Parathyroid adenoma (tissue), 2 donors: Measurements from ENCODE around the gene BPIFB6.

Source experiments
- H2AFZ ChIP-seq: fragments of 300-600 bp; sonication (generic); one replicate; pipeline ENCODE4 v1.7.0; 2017; ENCODE audit warnings: antibody characterized with exemption, mild to moderate bottlenecking
- H3K27ac ChIP-seq: fragments of 300-600 bp; sonication (generic); one replicate; pipeline ENCODE4 v1.7.0; 2017
- H3K27me3 ChIP-seq: fragments of 300-600 bp; sonication (generic); one replicate; pipeline ENCODE4 v1.7.0; 2017; ENCODE audit warnings: low read length; ENCODE audit not compliant: control insufficient read depth, insufficient read depth
- H3K36me3 ChIP-seq: fragments of 300-600 bp; sonication (generic); one replicate; pipeline ENCODE4 v1.7.0; 2017; ENCODE audit warnings: low read length; ENCODE audit not compliant: control insufficient read depth, insufficient read depth
- H3K4me1 ChIP-seq: fragments of 300-600 bp; sonication (generic); one replicate; pipeline ENCODE4 v1.7.0; 2017; ENCODE audit warnings: control low read depth
- H3K4me2 ChIP-seq: fragments of 300-600 bp; sonication (generic); one replicate; pipeline ENCODE4 v1.7.0; 2017; ENCODE audit warnings: low read length
- H3K4me3 ChIP-seq: fragments of 300-600 bp; sonication (generic); one replicate; pipeline ENCODE4 v1.7.0; 2017; ENCODE audit warnings: low read depth, low read length
- H3K79me2 ChIP-seq: fragments of 300-600 bp; sonication (generic); one replicate; pipeline ENCODE4 v1.7.0; 2017; ENCODE audit warnings: control low read depth
- H3K9ac ChIP-seq: fragments of 300-600 bp; sonication (generic); one replicate; pipeline ENCODE4 v1.7.0; 2017; ENCODE audit warnings: mild to moderate bottlenecking
- H3K9me3 ChIP-seq: fragments of 300-600 bp; sonication (generic); one replicate; pipeline ENCODE4 v1.7.0; 2017; ENCODE audit warnings: low read length; ENCODE audit not compliant: control insufficient read depth
- TF ChIP-seq, protein P1 (sequence below): fragments of 300-600 bp; sonication (generic); IDR thresholded peaks from one replicate; pipeline ENCODE4 v1.7.0; 2017; ENCODE audit warnings: antibody characterized with exemption, mild to moderate bottlenecking
- donor health status: primary hyperparathyroidism.

Gene BPIFB6

DNA sequence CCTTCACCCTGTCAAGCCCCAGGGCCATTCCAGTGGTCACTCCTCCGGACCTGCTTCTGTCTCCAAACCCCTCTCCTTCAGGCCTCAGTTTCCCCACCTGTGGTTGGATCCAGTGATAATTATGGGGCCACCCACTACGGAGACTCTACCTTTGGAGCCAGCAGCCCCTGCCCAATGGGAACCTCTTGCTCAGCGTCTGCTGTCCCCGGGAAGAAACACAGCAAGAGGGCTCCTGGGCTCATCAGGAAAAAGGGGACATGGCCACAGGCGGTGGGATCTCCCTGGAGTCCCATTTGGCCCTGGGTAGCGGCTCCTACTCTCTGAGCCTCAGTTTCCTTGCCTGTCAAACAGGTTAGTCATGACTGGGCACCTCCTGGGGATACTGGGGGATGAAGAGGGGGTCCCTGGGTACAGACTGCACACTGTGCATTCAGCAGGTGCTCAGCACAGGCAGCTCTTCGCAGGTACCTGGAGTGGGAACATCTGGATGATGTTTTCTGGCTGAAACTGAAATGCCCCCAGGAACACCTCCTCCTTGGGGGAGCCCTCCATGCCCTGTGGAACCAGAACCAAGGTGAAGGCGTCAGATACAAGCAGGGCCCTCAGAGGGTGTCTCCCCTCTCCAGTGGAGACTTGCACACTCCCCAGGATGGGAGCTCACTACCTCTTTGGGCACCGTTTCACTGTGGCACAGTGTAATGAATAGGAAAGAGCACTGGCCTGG lies 46.7 kb upstream of the BPIFB6 start:
- H3K36me3 ChIP-seq, result no peaks in the 10 kb centered on the region
- H2AFZ ChIP-seq, result no peak overlapping the region
- H3K4me1 ChIP-seq, result no peaks in the 10 kb centered on the region
- H3K4me2 ChIP-seq, result no peak overlapping the region
- H3K9ac ChIP-seq, result no peak overlapping the region
- H3K27ac ChIP-seq, result no peak overlapping the region
- H3K79me2 ChIP-seq, result no peaks in the 10 kb centered on the region
- H3K4me3 ChIP-seq, result no peak overlapping the region
- H3K27me3 ChIP-seq, result no peaks in the 10 kb centered on the region
- TF ChIP-seq, protein P1, sequence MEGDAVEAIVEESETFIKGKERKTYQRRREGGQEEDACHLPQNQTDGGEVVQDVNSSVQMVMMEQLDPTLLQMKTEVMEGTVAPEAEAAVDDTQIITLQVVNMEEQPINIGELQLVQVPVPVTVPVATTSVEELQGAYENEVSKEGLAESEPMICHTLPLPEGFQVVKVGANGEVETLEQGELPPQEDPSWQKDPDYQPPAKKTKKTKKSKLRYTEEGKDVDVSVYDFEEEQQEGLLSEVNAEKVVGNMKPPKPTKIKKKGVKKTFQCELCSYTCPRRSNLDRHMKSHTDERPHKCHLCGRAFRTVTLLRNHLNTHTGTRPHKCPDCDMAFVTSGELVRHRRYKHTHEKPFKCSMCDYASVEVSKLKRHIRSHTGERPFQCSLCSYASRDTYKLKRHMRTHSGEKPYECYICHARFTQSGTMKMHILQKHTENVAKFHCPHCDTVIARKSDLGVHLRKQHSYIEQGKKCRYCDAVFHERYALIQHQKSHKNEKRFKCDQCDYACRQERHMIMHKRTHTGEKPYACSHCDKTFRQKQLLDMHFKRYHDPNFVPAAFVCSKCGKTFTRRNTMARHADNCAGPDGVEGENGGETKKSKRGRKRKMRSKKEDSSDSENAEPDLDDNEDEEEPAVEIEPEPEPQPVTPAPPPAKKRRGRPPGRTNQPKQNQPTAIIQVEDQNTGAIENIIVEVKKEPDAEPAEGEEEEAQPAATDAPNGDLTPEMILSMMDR, result no peak
- no peaks in the 10 kb centered on the region for H3K9me3 ChIP-seq

DNA sequence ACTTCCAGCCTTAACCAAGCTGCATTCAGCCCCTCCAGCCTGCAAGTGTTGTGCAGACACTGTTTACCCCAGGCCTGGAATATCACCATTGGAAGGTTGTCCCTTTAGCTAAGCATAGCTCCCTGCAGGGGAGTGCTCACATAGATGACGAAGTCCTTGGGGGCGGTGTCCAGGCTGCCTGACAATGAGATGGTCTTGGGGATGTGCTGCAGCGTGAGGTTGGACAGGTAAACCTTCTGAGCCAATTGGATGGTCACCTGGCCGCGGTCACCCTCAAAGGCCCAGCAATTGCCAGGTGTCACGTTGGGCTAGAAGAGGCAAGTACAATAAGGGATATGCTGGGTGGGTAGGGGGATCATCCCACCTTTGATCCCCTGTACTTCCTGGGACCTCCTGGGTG lies 45.9 kb upstream of the BPIFB6 start:
- H3K27me3 ChIP-seq, result no peaks in the 10 kb centered on the region
- H3K9ac ChIP-seq, result no peak overlapping the region
- no peaks in the 10 kb centered on the region for H3K36me3 ChIP-seq
- H3K4me1 ChIP-seq, result no peaks in the 10 kb centered on the region
- H3K79me2 ChIP-seq, result no peaks in the 10 kb centered on the region
- H3K27ac ChIP-seq, result no peak overlapping the region
- H3K4me3 ChIP-seq, result no peak overlapping the region
- no peaks in the 10 kb centered on the region for H3K9me3 ChIP-seq
- H3K4me2 ChIP-seq, result no peak overlapping the region
- no peak overlapping the region for H2AFZ ChIP-seq
- TF ChIP-seq, protein P1, result no peak

DNA sequence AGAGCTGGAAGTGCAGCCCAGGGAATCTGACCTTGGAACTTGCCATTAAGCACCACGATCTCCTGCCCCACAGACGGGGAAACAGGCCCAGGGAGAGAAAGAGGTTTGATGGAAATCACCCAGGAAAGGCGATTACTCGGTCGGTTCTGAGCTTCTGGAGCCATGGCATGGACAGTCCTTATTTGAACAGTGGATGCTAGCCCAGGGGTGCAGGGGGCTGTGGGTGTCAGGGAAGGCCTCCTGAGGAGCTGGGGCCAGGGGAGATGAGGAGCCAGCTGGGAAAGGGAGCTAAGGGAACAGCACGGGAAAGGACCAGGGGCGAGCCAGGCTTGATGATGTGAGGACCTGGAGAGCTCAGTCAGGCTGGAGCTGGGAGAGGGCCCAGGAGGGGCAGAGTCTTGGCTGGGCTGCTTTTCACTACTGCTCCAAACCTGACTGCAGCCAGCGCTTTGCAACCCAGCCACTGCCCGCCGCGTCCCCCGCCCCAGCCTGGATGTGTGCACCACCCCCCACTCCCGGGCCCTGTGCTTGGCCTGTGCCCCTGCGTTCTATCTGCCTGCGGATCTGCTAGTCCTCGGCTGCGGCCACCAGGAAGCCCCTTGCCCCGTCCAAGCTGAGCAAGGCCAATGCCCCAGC lies 45.0 kb upstream of the BPIFB6 start:
- Histone ChIP-seq H3K4me2 (no peak overlapping the region), H3K4me1 (no peaks in the 10 kb centered on the region), H2AFZ (no peak overlapping the region), H3K9me3 (no peaks in the 10 kb centered on the region), H3K9ac (no peak overlapping the region), H3K27ac (no peak overlapping the region), H3K27me3 (no peaks in the 10 kb centered on the region), H3K36me3 (no peaks in the 10 kb centered on the region), H3K4me3 (no peak overlapping the region), H3K79me2 (no peaks in the 10 kb centered on the region)
- TF ChIP-seq, protein P1, result no peak

DNA sequence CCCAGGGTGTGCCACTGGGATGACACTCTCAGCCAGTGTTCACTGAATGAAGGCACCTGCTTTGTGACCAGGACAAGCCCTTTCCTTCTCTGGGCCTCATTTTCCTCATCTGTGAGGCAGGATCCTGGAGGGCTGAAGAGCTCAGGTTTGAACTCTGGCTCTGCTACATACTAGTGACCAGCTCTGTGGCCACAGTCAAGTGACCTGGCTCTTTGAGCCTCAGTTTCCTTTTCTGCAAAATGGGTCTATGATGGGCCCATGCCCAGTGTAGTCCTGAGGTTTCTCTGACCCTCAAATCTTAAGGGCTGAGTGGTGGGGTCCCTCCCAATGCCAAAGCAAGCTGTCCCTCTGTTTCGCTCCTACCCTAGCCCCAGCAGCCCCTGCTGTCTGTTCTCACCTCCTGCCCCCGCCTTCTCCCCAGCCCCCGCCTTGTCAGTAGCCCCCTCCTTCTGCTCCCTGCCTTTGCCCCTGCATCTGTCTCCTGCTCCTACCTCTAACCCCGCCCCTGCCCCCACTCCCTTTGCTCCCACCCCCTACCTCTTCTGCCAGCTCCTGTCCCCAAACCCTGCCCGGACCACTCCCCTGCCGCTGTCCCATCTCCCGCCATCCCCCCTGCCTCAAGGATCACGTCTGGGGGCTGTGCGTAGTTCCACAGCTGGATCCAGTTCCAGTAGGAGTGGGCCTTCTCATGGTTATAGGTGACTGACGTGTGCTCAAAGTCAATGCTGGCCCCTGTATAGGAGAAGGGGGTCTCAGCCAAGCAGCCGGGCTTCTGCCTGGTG lies 44.2 kb upstream of the BPIFB6 start:
- TF ChIP-seq, protein P1, result no peak
- Histone ChIP-seq H3K9ac (no peak overlapping the region), H3K4me2 (no peak overlapping the region), H2AFZ (no peak overlapping the region), H3K4me1 (no peaks in the 10 kb centered on the region), H3K79me2 (no peaks in the 10 kb centered on the region), H3K9me3 (no peaks in the 10 kb centered on the region), H3K27ac (no peak overlapping the region), H3K4me3 (no peak overlapping the region), H3K27me3 (no peaks in the 10 kb centered on the region), H3K36me3 (no peaks in the 10 kb centered on the region)
